LNCaP clone FGC (cell line): ENCODE results near the gene CELSR2.

ENCODE experiments used
- DNase-seq: peaks from one replicate; pipeline ENCODE4 v3.0.0-alpha.2; 2011; ENCODE audit warnings: low read depth
- H3K4me3 ChIP-seq: 2 replicates; pipeline ENCODE4 v1.5.1; 2011; ENCODE audit warnings: mild to moderate bottlenecking, low read depth, low read length, control low read depth
- CTCF ChIP-seq: IDR thresholded peaks from 2 replicates; pipeline ENCODE4 v1.5.1; 2012; ENCODE audit warnings: mild to moderate bottlenecking; ENCODE audit not compliant: control insufficient read depth, insufficient read depth; ENCODE audit errors: extremely low read depth

Gene CELSR2

GRCh38 chr1:109256085-109256484, 6.7 kb downstream of the CELSR2 start:
- H3K4me3 ChIP-seq, result no peak overlapping the region
- DNase-seq, result no peak
- no peak for TF ChIP-seq CTCF

- no peak for TF ChIP-seq CTCF
- no peak for DNase-seq
- no peak overlapping the region for H3K4me3 ChIP-seq
Observed at GRCh38 chr1:109256971-109257681, 7.8 kb downstream of the CELSR2 start.

- no peak for DNase-seq
- no peak for TF ChIP-seq CTCF
- no peak overlapping the region for H3K4me3 ChIP-seq
Observed at GRCh38 chr1:109257682-109258421, 8.5 kb downstream of the CELSR2 start.

- H3K4me3 ChIP-seq, result no peak overlapping the region
- DNase-seq, result no peak
- TF ChIP-seq CTCF, result no peak
Observed at GRCh38 chr1:109258481-109259466, 9.4 kb downstream of the CELSR2 start.

DNA sequence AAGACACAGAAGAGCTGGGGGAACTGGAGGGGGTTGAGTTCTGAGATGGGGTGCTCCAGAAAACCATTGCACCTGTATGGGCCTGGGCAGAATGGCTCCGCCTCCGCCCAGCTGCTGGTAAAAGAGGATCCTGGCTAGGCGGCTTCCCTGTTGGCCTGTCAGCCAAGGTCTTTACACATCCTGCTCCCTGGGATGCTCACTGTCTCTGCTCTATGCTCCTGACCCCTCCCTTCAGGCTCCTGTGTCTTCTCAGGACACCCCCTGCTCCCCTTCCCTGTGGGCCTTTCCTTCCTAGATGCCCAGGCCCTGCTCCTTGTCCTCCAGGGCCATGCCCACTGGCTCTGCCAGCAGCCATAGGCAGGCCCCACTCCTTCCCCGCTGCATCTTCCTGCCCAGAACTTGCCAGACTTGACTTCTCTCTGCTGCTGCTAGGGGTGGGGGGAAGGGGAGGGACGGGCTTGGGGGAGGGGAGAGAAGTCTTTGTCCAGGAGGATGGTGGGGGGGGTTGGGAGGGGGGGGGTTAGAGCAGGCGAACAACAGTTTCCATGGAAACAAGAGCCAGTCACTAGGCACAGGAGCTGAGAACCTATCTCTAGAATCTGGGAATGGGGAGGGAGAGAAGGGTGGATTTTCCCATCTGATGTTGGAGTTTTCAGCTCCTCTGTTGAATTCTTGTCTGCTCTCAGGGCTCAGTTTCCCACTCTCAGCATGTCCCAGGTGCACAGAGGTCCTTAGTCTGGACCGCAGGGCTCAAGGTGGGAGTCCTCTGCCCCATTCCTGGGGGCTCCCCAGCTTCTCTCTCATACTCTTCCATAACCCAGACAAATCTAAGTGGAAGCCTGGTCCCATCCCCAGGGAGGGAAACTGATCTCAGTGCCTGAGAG, 10.6 kb downstream of the CELSR2 start:
- DNase-seq, result no peak
- TF ChIP-seq CTCF, result no peak

GRCh38 chr1:109261006-109261405, 11.7 kb downstream of the CELSR2 start:
- DNase-seq, result no peak
- no peak for TF ChIP-seq CTCF
- H3K4me3 ChIP-seq, result no peak overlapping the region

More for the DNA sequence above, 10.6 kb downstream of the CELSR2 start:
- no peak overlapping the region for H3K4me3 ChIP-seq
